Measurements from ENCODE around the gene CDKL5. TPM values are rescaled to one million over a fixed set of nuclear protein-coding genes. Genes with fewer than 3 reads are reported as not detected.
A peak's percentile ranks its signal among the peaks of the same experiment; 100 is the strongest.

Gene CDKL5
- total RNA-seq, 1 donor from 2014 or later, result 17.7 TPM

- Histone ChIP-seq H3K27ac (ENCODE audit: low read depth, low read length) (no peak overlapping the region), H3K4me3 (ENCODE audit: insufficient read depth, low read depth, low read length) (peak overlapping the region; percentile 54), H3K27me3 (ENCODE audit: insufficient read depth, low read length) (no peaks in the 10 kb centered on the region), H3K4me2 (ENCODE audit: low read length) (peak overlapping the region; percentile 85), H3K9ac (ENCODE audit: low read length) (peak overlapping the region; percentile 46), H3K4me1 (ENCODE audit: insufficient read depth, low read length) (no peaks in the 10 kb centered on the region), H4K20me1 (ENCODE audit: insufficient read depth, low read length) (no peaks in the 10 kb centered on the region), H2AFZ (ENCODE audit: low read depth, low read length) (peak overlapping the region; percentile 63), H3K79me2 (ENCODE audit: insufficient read depth, low read length) (no peaks in the 10 kb centered on the region), H3K9me3 (ENCODE audit: insufficient read depth, low read depth, low read length) (no peaks in the 10 kb centered on the region), H3K36me3 (ENCODE audit: insufficient read depth, low read length) (no peaks in the 10 kb centered on the region)
- DNase-seq (ENCODE audit: low read depth) (no peak), FAIRE-seq (no peak)
- Mint-ChIP-seq H3K27ac (ENCODE audit: unreplicated experiment) (no peak overlapping the region), H3K4me3 (ENCODE audit: unreplicated experiment) (peak overlapping the region; percentile 80), H3K4me1 (ENCODE audit: low read depth, unreplicated experiment) (no peaks in the 10 kb centered on the region), H3K9me3 (ENCODE audit: unreplicated experiment) (no peaks in the 10 kb centered on the region), H3K36me3 (ENCODE audit: low read depth, unreplicated experiment) (no peaks in the 10 kb centered on the region), H3K27me3 (ENCODE audit: low read depth, unreplicated experiment) (no peaks in the 10 kb centered on the region)
- TF ChIP-seq, protein P1, sequence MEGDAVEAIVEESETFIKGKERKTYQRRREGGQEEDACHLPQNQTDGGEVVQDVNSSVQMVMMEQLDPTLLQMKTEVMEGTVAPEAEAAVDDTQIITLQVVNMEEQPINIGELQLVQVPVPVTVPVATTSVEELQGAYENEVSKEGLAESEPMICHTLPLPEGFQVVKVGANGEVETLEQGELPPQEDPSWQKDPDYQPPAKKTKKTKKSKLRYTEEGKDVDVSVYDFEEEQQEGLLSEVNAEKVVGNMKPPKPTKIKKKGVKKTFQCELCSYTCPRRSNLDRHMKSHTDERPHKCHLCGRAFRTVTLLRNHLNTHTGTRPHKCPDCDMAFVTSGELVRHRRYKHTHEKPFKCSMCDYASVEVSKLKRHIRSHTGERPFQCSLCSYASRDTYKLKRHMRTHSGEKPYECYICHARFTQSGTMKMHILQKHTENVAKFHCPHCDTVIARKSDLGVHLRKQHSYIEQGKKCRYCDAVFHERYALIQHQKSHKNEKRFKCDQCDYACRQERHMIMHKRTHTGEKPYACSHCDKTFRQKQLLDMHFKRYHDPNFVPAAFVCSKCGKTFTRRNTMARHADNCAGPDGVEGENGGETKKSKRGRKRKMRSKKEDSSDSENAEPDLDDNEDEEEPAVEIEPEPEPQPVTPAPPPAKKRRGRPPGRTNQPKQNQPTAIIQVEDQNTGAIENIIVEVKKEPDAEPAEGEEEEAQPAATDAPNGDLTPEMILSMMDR (IDR thresholded peaks at IDR 0.05; ENCODE audit: insufficient read depth, low read depth, low read length), result no peak
- TF ChIP-seq EZH2 (IDR thresholded peaks at IDR 0.05; ENCODE audit: insufficient read depth, low read length), result no peak
Observed at GRCh38 chrX:18674417-18674787, 249.0 kb downstream of the CDKL5 start.

DNA sequence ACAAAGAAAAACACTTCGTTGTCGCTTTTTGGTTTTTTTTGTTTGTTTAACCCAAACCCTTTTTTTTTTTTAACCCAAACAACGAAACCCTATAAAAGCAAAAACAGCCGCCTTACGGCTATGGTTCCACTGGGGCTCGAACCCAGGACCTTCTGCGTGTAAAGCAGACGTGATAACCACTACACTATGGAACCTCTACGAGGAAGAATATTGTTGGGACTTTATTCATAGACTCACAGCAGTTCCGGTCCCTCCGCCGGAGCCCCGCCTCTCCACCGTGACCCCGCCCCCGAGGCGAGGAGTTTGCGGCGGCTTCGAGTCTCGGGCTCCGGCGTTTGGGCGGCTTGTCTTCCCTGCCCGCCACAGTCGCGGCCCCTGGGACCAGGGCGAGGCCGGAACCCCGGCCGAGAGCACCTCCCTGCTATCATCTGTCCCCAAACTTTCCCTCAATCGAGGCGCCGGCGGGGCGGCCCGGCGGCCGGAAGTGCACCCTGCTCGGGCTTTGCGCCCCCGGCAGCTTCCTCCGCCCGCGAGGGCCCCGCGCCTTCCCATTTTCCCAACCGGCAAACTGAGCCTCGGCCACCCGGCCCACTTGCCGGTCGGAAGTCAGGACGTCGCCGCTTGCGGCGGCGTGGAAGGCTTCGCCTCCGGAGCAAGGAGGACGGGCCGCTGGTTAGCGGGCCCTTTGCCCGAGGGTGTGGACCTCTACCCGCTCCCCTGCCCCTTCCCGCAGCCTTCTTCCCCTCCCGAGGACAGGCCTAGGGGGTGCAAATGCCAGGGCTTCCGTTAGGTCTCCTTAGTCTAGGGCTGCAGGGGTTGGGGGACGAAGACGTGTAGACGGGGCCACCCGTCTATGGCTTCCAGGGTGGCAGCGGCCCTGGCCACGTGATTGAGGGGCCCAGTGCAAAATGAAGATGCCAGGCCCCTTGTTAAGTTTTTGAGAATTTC, 249.7 kb downstream of the CDKL5 start:
- Histone ChIP-seq H3K4me1 (ENCODE audit: insufficient read depth, low read length) (no peaks in the 10 kb centered on the region), H3K27me3 (ENCODE audit: insufficient read depth, low read length) (no peaks in the 10 kb centered on the region), H3K36me3 (ENCODE audit: insufficient read depth, low read length) (no peaks in the 10 kb centered on the region), H3K27ac (ENCODE audit: low read depth, low read length) (no peak overlapping the region), H3K4me2 (ENCODE audit: low read length) (peak overlapping the region; percentile 85), H3K4me3 (ENCODE audit: insufficient read depth, low read depth, low read length) (peak overlapping the region; percentile 59), H2AFZ (ENCODE audit: low read depth, low read length) (peak overlapping the region; percentile 78), H3K9me3 (ENCODE audit: insufficient read depth, low read depth, low read length) (no peaks in the 10 kb centered on the region), H3K79me2 (ENCODE audit: insufficient read depth, low read length) (no peaks in the 10 kb centered on the region), H4K20me1 (ENCODE audit: insufficient read depth, low read length) (no peaks in the 10 kb centered on the region), H3K9ac (ENCODE audit: low read length) (peak overlapping the region; percentile 80)
- H3K27ac Mint-ChIP-seq (ENCODE audit: unreplicated experiment), result no peak overlapping the region
- FAIRE-seq (peak; percentile 73), DNase-seq (ENCODE audit: low read depth) (peak; percentile 32)
- H3K9me3 Mint-ChIP-seq (ENCODE audit: unreplicated experiment), result no peaks in the 10 kb centered on the region
- H3K4me1 Mint-ChIP-seq (ENCODE audit: low read depth, unreplicated experiment), result no peaks in the 10 kb centered on the region
- no peaks in the 10 kb centered on the region for H3K36me3 Mint-ChIP-seq (ENCODE audit: low read depth, unreplicated experiment)
- peak overlapping the region; percentile 80 for H3K4me3 Mint-ChIP-seq (ENCODE audit: unreplicated experiment)
- TF ChIP-seq EZH2 (IDR thresholded peaks at IDR 0.05; ENCODE audit: insufficient read depth, low read length), result no peak
- TF ChIP-seq, protein P1 (IDR thresholded peaks at IDR 0.05; ENCODE audit: insufficient read depth, low read depth, low read length), result no peak
- H3K27me3 Mint-ChIP-seq (ENCODE audit: low read depth, unreplicated experiment), result no peaks in the 10 kb centered on the region

- H3K9me3 ChIP-seq (ENCODE audit: insufficient read depth, low read depth, low read length), result no peaks in the 10 kb centered on the region
- no peaks in the 10 kb centered on the region for H3K4me1 ChIP-seq (ENCODE audit: insufficient read depth, low read length)
- no peak for DNase-seq (ENCODE audit: low read depth)
- H3K4me3 ChIP-seq (ENCODE audit: insufficient read depth, low read depth, low read length), result no peak overlapping the region
- no peak overlapping the region for H2AFZ ChIP-seq (ENCODE audit: low read depth, low read length)
- H3K4me1 Mint-ChIP-seq (ENCODE audit: low read depth, unreplicated experiment), result no peaks in the 10 kb centered on the region
- H3K4me3 Mint-ChIP-seq (ENCODE audit: unreplicated experiment), result peak overlapping the region; percentile 64
- H3K27me3 Mint-ChIP-seq (ENCODE audit: low read depth, unreplicated experiment), result no peaks in the 10 kb centered on the region
- TF ChIP-seq EZH2 (IDR thresholded peaks at IDR 0.05; ENCODE audit: insufficient read depth, low read length), result no peak
- TF ChIP-seq, protein P1 (IDR thresholded peaks at IDR 0.05; ENCODE audit: insufficient read depth, low read depth, low read length), result no peak
- no peak overlapping the region for H3K27ac Mint-ChIP-seq (ENCODE audit: unreplicated experiment)
- no peak overlapping the region for H3K27ac ChIP-seq (ENCODE audit: low read depth, low read length)
- H3K79me2 ChIP-seq (ENCODE audit: insufficient read depth, low read length), result no peaks in the 10 kb centered on the region
- H3K9me3 Mint-ChIP-seq (ENCODE audit: unreplicated experiment), result no peaks in the 10 kb centered on the region
- H3K36me3 ChIP-seq (ENCODE audit: insufficient read depth, low read length), result no peaks in the 10 kb centered on the region
- H3K36me3 Mint-ChIP-seq (ENCODE audit: low read depth, unreplicated experiment), result no peaks in the 10 kb centered on the region
- peak; percentile 34 for FAIRE-seq
- H3K27me3 ChIP-seq (ENCODE audit: insufficient read depth, low read length), result no peaks in the 10 kb centered on the region
- no peak overlapping the region for H3K9ac ChIP-seq (ENCODE audit: low read length)
- H3K4me2 ChIP-seq (ENCODE audit: low read length), result no peak overlapping the region
- no peaks in the 10 kb centered on the region for H4K20me1 ChIP-seq (ENCODE audit: insufficient read depth, low read length)
Observed at GRCh38 chrX:18676050-18676449, 250.6 kb downstream of the CDKL5 start.
